Fibroblast of lung (primary cell): ENCODE results near the gene DEPP1.

Experiments used
- CTCF ChIP-seq, 2 donors: IDR thresholded peaks in 1 of 2; conservative IDR thresholded peaks in 1 of 2; 1 replicate in 1 of 2; 2 replicates in 1 of 2; pipeline ENCODE4 v1.5.1; 2011 to 2012; ENCODE audit warnings: low read length in 2 of 2, control low read depth in 1 of 2, inconsistent platforms in 1 of 2, low read depth in 1 of 2, mild to moderate bottlenecking in 1 of 2
- EZH2 ChIP-seq: IDR thresholded peaks from 2 replicates; pipeline ENCODE4 v1.5.1; 2012; ENCODE audit warnings: low read length, control low read depth, mild to moderate bottlenecking; ENCODE audit errors: missing control alignments

DNA sequence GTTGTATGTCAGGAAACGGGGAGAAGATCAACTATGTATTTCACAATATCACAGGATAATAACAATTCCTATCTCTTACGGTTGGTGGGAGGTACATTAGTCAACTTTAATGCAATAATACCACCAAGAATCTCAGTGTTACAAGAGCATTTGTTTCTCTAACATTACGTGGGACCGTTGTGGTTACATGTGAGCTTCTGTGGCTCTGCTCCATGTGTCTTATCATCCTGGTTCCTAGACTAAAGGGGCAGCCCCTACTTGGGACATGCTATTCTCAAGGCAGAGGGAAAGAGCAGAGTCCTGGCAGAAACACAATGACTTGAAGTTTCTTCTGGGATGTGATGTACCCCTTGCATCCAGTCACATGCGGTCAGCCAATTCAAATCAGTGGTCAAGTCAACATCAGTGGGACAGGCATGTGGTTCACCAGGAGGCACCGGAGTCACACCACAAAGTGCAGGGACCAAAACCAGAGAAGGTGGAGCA, 19.6 kb upstream of the DEPP1 start:
- no peak for TF ChIP-seq CTCF (conservative IDR thresholded peaks at IDR 0.05 in 1 of 2, IDR thresholded peaks at IDR 0.05 in 1 of 2; ENCODE audit: low read depth in 1 of 2, low read length in 2 of 2)
- no peak for TF ChIP-seq EZH2
